Measurements from ENCODE around the gene OLFML2B. TPM values are rescaled to one million over a fixed set of nuclear protein-coding genes. Genes with fewer than 3 reads are reported as not detected.

The OLFML2B gene
- total RNA-seq, 2 experiments from 2014 or later: not detected

DNA sequence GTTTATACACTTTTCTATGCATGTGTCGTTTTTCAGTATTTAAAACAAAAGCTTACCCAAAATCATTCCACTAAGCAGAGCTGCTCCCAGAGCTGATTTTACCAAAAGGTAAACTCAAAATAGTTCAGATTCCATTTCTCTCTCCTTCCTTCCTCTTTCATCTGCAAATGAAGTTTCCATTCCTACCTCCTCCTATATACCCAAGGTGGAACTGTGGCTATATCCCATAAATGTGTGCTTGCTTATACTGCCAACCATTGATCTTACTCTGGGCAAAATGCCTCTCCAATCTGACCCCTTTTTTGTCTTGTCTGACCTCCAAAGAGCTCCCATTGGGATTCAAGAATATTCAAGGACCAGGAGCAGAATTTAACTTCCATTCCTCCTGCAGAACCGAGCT, 9.5 kb downstream of the OLFML2B start:
- ATAC-seq (no peak), DNase-seq (no peak)
- intact Hi-C loops (cut with micrococcal nuclease): no loop called here
- ChIA-PET CTCF (interaction anchor here (0.9 to 1.3 kb wide), 3 partner anchors 10 to 222 kb away, joined by 3 to 4 read pairs (median 3); partner anchors contain the start of gene OLFML2B), POLR2A (interaction anchor here (0.6 to 1.3 kb wide), 2 partner anchors 10 to 368 kb away, joined by 3 read pairs; no protein-coding TSS in a partner anchor)
- Mint-ChIP-seq H3K27me3 (no peaks in the 10 kb centered on the region), H3K9me3 (peaks cover 6% of the 10 kb centered on the region), H3K4me3 (no peak overlapping the region), H3K36me3 (ENCODE audit: low read depth) (no peaks in the 10 kb centered on the region), H3K27ac (no peak overlapping the region), H3K4me1 (ENCODE audit: low read depth) (no peaks in the 10 kb centered on the region)
- TF ChIP-seq, protein P1, sequence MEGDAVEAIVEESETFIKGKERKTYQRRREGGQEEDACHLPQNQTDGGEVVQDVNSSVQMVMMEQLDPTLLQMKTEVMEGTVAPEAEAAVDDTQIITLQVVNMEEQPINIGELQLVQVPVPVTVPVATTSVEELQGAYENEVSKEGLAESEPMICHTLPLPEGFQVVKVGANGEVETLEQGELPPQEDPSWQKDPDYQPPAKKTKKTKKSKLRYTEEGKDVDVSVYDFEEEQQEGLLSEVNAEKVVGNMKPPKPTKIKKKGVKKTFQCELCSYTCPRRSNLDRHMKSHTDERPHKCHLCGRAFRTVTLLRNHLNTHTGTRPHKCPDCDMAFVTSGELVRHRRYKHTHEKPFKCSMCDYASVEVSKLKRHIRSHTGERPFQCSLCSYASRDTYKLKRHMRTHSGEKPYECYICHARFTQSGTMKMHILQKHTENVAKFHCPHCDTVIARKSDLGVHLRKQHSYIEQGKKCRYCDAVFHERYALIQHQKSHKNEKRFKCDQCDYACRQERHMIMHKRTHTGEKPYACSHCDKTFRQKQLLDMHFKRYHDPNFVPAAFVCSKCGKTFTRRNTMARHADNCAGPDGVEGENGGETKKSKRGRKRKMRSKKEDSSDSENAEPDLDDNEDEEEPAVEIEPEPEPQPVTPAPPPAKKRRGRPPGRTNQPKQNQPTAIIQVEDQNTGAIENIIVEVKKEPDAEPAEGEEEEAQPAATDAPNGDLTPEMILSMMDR (IDR thresholded peaks at IDR 0.05): no peak

DNA sequence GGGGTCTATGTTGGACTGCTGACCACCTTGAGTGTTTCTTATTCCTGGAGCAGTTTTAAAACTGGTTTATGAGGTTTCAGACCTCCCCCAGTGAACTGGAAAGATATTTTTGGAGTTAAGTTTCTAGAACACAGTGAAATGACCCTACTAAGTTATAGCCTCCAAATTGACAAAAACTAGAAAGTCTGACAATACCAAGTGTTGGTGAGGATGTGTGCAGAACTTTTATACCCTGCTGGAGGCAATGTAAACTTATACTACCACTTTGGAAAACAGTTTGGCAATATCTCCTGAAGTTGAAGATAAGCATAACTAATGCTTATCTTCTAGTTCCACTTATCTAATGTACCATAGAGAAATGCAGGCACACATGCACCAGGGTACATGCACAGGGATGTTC, 10.4 kb downstream of the OLFML2B start:
- Mint-ChIP-seq H3K4me1 (ENCODE audit: low read depth) (no peaks in the 10 kb centered on the region), H3K27ac (no peak overlapping the region), H3K4me3 (no peak overlapping the region), H3K36me3 (ENCODE audit: low read depth) (no peaks in the 10 kb centered on the region), H3K27me3 (no peaks in the 10 kb centered on the region), H3K9me3 (peaks cover 6% of the 10 kb centered on the region)
- TF ChIP-seq, protein P1 (IDR thresholded peaks at IDR 0.05): no peak
- intact Hi-C loops (cut with micrococcal nuclease): no loop called here
- DNase-seq: no peak
- POLR2A ChIA-PET: no interaction called here
- ATAC-seq: no peak
- CTCF ChIA-PET: no interaction called here

DNA sequence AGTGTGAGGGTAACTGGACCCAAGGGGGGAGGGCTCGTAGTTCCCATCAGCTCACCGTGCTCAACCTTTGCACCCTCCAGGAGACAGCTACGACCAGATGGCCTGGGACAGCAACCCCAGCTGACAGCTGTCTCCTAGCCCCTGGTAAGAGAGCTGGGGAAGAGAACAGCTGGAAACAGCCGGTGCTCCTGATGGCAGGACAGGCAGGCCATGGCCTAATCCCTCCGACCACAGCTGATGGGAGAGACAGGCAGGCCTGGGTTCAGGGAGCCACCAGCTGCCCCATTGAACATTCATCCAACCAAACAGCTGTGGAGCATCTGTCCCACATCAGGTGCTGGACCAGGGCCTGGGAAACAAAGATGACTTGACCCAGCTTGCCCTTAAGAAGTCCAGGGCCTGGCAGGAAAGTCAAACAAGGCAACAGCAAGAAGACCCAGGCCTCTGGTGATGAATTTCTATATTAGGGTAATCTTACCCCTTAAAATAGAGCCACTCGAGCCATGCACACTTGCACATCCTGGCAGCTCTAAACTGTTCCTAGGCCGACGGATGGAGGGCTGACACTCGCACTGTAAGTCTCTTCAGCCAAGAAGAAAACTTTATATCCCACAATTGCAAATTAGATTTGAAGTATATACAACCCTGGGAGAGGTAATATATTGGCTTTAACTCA, 12.2 kb downstream of the OLFML2B start:
- Mint-ChIP-seq H3K27ac (no peak overlapping the region), H3K27me3 (no peaks in the 10 kb centered on the region), H3K9me3 (peaks cover 6% of the 10 kb centered on the region), H3K4me1 (ENCODE audit: low read depth) (no peaks in the 10 kb centered on the region), H3K4me3 (no peak overlapping the region), H3K36me3 (ENCODE audit: low read depth) (no peaks in the 10 kb centered on the region)
- no peak for ATAC-seq
- TF ChIP-seq, protein P1 (IDR thresholded peaks at IDR 0.05): no peak
- no peak for DNase-seq
- CTCF ChIA-PET: interaction anchor here (1.2 kb wide), 2 partner anchors 12 to 26 kb away, joined by 3 read pairs; partner anchors contain the start of gene OLFML2B
- POLR2A ChIA-PET: no interaction called here
- intact Hi-C loops (cut with micrococcal nuclease): no loop called here

DNA sequence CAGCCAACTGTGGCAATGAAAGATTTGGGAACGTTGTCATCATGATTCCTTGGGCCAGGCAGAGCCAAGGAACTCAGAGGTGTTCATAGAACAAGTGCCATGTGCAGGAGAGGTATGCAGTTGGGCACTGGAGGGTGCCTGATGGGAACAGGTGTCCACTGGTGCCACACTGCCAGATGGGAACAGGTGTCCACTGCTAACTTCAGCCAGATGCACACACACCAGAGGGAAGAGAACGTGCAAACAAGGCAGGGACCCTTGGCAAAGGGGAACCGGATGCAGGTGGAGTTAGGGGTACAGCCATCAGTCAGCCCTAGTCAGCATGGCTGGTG, 13.5 kb downstream of the OLFML2B start:
- Mint-ChIP-seq H3K4me1 (ENCODE audit: low read depth) (no peaks in the 10 kb centered on the region), H3K9me3 (peaks cover 6% of the 10 kb centered on the region), H3K27me3 (no peaks in the 10 kb centered on the region), H3K36me3 (ENCODE audit: low read depth) (no peaks in the 10 kb centered on the region), H3K4me3 (no peak overlapping the region), H3K27ac (no peak overlapping the region)
- CTCF ChIA-PET: no interaction called here
- DNase-seq (no peak), ATAC-seq (no peak)
- TF ChIP-seq, protein P1 (IDR thresholded peaks at IDR 0.05): no peak
- intact Hi-C loops (cut with micrococcal nuclease): no loop called here
- POLR2A ChIA-PET: no interaction called here

DNA sequence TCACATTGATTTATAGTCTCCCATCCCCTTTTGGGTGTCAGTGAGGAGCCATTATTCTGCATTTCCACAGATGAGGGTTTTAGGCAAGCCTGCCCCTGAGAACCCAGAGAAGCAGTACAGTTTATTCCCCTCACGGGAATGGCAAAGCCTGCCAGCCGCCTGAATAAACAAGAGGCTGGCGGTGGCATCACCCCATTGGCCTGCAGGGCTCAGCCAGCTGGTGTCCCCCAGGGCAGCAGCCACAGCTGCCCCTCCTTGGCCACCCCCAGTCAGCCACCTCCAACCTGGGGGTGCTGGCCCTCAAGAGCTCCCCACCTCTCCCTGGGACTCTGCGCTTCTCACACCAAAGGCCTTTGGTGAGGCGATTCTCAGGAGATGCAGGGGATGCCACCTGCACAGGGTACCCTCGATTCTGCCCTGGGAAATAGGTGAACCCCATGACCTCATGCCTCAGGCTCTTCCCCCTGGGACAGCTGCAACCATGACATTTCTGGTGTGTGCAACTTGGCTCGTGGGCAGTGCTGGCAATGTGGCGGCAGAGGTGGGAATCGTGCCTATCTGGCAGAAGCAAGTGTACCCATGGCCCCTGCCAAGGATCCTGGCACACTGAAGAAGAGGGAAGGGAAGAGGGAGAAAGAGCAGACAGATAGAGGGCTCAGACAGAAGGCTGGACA, 14.0 kb downstream of the OLFML2B start:
- H3K4me1 Mint-ChIP-seq (ENCODE audit: low read depth): no peaks in the 10 kb centered on the region
- H3K27me3 Mint-ChIP-seq: no peaks in the 10 kb centered on the region
- H3K27ac Mint-ChIP-seq: no peak overlapping the region
- DNase-seq (no peak), ATAC-seq (no peak)
- H3K36me3 Mint-ChIP-seq (ENCODE audit: low read depth): no peaks in the 10 kb centered on the region
- TF ChIP-seq, protein P1 (IDR thresholded peaks at IDR 0.05): no peak
- H3K9me3 Mint-ChIP-seq: peaks cover 6% of the 10 kb centered on the region
- intact Hi-C loops (cut with micrococcal nuclease): no loop called here
- H3K4me3 Mint-ChIP-seq: no peak overlapping the region
- ChIA-PET CTCF (no interaction called here), POLR2A (no interaction called here)

All from activated CD8-positive, alpha-beta T cell treated with anti-CD3 and anti-CD28 coated beads for 36 hours (primary cell).